M059J (cell line): ENCODE measurements around the gene RIMS3. TPM values are rescaled to one million over a fixed set of nuclear protein-coding genes. Genes with fewer than 3 reads are reported as not detected.
A peak's percentile ranks its signal among the peaks of the same experiment; 100 is the strongest.
"Not testable (repeated sequence)": the region's sequence is repeated elsewhere in the genome, so short reads cannot be mapped to it uniquely, and the experiment has no call there.

Experiments
- DNase-seq: peaks from one replicate; pipeline ENCODE4 v3.0.0-alpha.2; 2012; ENCODE audit warnings: low read depth
- total RNA-seq: library from RNA; depleted of rRNA; stranded (reverse); fragments of >200 nt; shearing (Covaris generic); gene quantifications from 2 replicates; pipeline ENCODE4 v1.2.3, GENCODE V29; 2014

The RIMS3 gene
- total RNA-seq, 1 experiment from 2014 or later: 1.6 TPM

DNA sequence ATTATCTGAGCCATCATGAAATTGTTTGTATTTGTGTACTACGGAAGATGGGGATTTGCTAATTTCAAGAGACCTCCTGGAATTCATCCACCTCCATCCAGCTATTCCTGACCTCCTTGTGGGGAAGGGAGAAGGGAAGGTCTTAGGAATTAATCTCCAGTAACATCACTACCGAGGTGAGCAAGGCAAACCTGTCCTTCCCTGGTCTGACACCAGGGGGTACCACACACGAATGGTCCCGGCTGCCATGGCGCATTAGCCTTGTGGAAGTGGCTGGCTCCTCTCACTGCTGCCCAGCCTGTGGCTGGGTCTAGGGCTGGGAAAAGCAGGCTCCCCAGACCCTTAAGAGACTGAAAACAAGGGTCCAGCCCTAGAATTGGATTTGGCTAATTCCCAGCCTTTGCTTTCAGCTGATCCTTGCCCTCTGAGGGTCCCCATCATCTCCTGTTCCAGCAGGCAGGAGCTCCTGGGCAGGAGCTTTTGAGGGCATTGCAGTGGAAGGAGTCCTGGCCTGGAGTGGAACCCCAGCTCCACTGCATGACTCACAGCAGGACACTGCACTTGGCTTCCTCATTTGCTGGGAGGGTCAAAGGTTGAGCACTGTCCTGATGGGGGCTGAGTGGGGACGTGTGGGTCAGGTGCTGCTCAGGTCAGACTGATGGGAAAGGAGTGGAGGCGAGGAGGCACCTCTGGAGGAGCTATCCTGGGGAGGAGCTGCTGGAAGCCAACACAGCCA is 34.8 kb downstream of the RIMS3 start:
- DNase-seq: no peak

DNA sequence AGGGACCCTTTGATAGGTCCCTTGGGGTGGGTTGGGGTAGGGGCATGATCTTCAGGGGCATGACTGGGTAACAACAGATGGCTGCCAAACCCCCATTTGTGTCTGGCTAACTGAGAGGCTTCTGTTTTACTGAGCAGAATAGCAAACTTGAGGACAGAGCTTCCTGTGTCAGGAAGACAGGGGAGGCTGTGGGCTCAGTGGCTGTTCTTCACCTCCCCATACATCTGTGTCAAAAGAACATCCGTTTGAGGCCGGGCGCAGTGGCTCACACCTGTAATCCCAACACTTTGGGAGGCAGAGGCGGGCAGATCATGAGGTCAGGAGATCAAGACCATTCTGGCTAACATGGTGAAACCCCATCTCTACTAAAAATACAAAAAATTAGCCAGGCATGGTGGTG is 35.9 kb downstream of the RIMS3 start:
- DNase-seq: not testable (repeated sequence)

DNA sequence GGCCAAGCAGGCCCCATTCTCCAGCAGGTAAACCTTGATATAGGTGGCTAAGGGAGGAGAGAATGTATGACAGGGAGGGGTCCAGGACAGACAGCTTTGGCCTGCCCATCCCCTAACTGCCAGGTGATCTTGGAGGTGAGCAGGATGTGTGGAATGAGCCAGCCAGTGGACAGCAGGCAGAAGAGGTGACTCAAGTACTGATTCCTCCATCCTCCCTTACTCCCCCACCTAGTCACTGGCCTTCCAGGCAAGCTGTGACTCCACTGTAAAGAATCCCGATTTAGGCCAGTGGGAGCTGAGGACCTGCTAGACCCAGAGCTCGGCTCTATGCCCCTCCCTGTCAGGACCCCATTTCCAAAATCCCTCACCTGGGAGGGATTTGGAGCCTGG is 36.6 kb downstream of the RIMS3 start:
- DNase-seq: peak; percentile 42

DNA sequence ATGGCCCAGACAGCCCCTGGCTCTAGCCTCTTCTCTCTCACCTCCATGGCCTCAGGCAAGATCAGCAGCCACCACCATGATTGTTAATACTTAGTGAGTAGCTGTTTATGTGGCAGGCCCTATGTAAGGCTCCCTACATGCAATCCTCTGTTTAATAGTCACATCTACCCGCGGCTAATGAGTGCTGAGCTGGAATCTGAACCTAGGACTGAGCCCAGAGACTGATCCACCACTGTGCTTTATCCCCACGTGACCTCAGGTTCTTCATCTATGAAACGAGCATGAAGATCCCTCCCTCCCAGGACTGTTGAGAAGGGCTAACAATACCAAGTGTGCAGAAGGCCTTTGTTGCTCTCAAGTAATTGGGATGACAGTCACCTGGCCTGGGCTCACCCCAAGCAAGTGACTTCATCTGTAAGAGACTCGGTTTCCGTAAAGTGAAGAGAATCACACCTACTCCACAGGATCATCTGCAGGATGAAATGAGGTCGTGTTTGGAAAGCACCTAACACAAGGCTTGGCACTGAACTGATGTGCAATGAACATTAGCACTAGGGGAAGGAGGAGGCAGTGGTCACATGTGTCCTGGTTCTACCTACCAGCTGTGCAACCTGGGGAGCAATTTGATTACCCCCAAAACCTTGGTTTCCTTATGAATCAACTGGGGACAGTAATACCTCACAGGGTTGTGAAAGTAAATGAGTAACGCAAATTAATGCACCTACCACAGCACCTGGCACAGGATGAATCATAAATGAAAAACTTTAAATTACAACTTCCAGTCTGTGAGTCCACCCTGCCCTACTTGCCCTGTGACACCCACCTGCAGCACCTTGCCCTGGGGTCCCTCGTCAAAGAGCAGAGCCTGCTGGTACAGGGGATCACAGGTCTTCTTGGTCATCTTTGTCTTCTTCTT is 37.2 kb downstream of the RIMS3 start:
- no peak for DNase-seq

DNA sequence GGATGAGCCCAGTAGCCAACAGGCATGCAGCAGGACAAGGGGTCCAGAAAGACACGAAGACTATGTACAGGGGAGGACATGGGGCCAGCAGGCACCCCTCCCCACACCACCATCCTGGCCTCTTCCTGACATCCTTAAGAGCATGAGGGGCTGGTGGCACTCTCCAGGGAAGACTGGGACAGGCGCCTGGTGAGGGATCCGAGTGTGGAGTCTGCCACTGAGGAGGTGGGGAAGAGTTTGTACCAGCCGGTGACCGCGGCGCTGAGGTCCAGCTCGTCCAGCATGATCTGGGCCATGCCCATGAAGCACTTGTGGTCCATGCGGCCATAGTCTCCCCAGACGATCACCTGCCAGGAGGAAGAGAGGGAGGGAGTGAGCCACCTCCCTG is 39.1 kb downstream of the RIMS3 start:
- no peak for DNase-seq

DNA sequence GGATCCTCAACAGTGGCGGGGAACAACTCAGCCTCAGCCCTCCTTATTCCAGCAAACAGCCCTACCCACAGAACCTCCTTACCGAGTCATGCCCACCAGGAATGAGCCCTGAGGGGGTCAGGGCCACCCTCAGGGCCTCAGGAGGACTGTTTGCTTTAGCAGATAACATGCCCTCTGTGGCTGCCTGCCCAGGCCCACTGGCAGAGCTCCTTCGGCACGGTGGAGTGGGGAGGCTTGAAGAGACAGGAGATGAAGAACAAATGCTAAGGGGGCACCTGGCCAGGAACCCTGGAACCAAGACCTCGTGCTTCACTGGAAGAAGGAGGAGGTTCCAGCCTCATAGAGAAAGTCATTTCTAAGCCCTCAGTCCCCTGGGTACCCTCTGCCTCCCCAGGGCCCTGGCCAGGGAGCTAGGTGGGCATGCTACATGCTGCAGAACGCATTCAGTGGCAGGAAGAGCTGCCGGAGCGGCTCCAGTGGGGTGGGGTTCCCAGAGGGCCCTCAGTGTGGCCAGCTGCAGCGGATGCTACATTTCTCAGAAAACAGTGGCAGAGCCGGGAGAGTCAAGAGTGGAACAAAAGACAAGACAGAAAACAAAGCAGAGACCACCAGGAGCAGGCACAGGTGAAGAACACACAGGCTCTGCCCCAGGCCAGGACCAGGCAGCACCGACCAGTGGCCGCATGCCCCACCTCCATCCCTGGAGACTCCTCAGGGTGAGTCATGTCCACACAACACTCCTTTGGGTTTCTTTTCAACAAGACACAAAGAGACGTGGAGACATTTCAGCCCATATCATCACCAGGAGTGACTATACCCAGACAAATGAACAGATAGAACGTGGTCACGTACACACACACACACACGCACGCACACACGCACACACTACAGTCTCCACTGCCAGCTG is 39.8 kb downstream of the RIMS3 start:
- DNase-seq: peak; percentile 68

DNA sequence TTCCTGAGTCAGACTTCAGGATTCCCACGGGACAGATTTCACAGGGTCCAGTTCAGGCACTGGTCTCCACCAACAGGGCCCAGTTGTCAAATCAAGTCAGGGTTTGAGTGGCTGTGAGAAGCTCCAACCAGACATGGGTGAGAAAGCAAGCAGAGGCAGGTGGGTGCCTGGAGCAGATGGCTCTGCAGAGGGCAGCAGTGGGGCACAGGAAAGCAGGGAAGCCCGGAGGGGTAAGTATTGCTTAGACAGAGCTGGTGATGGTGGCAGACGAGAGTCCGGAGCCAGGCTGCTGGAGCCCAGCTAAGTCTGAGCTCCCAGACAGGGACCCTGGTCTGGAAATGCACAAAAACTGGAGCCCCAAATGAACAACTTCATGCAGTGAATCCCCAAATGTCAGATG is 40.4 kb downstream of the RIMS3 start:
- peak; percentile 48 for DNase-seq

DNA sequence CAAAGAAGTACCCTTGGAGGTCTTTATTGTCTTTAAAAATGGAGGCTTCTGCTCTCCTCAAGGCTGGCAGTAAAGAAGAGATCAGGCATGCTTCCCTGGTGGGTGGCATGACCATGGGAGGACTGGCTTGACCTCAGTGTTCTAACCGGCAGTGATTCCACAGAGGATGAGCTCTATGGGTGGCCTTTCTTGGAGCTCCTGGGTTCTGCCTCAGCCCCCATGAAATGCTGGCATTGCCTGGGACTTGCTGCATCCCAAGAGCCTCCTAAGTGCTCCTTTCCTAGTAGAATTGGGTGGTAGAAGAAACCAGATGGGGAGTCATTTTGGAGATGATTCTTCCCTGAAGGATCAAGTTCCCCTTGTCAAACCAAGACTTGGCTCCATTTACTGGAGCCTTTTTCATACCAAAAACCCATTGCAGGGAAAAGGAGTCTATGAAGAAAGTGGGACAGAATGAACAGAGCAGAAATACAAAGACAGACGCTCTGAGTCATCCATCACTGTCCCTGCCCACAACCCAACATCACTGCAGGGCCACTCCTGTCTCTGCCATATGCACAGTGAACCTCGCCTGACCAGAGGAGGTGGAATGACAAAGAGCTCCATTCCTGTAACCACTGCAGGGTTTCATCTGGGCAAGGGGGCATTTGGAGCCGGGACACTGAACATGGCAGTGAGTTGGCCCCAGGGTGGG is 42.4 kb downstream of the RIMS3 start:
- DNase-seq: no peak

DNA sequence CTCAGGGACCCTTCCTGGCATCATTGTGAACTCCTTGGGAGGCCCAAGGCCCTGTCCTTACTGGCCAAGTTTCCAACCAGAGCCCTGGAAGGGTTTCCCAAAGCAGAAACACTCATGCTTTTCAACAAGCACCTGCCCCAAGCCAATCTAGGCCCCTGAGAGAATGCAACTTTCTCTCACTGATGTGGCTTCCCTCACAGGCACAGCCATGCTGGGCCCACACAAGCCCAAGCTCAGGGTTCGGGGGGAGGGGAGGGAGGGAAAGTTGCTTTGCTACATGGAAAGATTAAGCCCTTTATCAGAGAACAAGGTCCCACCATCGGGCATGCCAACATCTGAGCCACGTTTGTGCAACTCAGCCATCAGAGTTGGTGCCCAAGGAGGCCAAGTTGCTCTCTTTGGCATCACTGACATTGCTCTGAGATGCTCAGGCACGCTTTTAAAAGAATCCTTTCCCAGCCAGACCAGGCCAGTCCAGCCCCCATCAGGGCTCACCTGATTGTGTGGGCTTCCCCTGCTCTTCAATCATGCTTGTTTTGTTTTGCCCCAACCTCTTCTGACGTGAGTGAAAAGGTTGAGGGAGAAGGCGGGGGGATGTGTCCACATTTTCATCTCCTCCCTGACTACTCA is 43.5 kb downstream of the RIMS3 start:
- no peak for DNase-seq

DNA sequence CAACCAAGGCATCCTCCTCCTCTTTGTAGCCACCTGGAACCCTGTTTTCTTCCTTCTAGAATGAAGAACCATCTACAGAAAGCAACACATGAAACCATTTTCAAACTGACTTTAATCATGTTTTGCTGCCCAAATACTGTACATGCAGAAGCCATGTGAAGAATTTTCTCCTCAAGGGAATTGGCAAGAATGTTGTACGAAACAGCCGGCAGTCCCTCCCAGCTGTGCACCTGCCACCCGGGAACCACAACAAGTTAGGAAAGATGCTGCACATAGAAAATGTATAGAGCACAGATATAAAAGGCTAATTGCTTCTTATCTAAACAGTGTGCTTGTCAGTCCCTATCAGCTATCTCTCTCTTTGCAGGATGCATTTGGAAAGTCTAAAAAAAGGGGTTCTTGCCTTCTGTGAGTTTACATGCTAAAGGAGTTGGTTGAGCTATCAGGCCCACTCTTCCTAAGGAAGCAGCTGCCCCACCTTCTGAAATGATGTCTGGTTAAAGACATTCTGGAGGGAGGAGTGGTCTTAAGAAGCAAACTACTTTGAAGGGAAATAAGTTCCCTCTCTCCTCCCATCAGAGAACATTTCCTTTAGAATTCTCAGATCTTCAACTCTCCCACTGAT is 44.8 kb downstream of the RIMS3 start:
- DNase-seq: no peak

DNA sequence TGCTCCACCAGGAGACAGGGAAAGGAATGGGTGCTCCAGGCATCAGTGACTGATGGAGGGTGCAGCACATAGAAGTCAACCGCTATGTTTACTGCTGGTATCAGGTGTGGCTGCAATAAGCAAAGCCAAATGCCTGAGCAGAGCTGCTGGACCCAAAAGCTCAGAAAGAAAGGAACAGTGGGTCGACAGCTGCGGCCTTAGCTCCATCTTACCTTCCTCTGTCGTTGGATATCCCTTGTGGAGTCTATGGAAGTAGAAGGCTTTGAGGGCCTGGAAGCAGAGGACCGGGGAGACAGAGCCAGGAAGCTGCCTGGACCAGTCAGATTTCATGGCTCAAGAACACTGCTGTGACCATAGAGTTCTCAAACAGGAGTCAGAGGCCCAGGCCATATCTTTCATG is 45.3 kb downstream of the RIMS3 start:
- DNase-seq: no peak

DNA sequence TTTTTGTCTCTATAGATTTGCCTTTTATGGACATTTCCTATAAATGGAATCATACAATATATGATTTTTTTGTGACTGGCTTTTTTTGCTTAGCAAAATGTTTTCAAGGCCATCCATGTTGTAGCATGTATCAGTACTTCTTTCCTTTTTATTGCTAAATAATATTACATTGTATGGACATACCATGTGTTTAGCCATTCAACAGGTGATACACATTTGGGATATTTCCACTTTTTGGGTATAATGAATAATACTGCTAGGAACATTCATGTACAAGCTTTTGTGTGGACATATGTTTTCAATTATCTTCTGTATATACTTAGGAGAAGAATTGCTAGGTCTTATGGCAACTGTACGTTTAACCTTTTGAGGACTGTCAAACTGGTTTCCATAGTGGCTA is 47.4 kb downstream of the RIMS3 start:
- DNase-seq: no peak

DNA sequence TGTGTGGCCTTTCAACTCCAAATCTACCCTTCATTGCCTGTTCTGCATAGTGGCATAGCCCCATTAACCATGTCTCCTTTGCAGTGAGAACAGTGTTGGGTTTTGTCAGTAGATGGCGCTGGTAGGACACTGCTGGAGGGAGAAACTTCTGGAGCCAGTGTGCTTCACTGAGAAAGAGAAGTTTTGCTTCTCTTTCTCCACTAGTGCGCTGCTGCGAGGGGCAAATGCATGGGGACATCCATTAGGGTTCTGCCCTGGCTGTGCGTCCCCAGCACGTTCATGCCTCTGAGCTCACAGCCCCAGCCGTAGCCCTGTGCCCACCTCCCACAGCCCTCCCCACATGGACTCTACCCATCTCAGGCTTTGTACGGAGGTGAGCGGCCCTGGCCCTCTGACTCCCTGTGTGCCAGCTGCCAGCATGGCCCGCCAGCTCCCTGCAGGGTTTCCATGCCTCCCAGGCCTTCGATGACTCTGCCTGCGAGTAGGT is 53.1 kb downstream of the RIMS3 start:
- peak; percentile 70 for DNase-seq

DNA sequence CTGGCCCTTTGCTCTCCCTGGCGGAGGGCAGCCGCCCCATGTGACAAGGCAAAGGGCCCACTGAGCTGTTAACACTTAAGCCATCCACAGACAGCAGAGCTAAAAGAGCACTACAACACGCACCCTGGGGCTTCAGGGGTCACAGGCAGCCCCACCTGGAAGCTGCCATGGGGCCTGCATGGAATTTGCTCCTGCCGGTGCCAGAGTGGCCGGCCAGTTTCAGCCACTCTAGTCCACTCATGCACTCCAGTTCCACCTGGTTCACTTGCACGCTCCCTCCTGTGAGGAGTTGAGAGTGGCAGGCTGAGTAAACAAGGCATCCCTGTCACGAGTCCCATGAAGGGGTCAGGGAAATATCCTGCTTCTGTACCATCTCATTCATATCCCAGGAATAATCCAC is 55.3 kb downstream of the RIMS3 start:
- DNase-seq: no peak

DNA sequence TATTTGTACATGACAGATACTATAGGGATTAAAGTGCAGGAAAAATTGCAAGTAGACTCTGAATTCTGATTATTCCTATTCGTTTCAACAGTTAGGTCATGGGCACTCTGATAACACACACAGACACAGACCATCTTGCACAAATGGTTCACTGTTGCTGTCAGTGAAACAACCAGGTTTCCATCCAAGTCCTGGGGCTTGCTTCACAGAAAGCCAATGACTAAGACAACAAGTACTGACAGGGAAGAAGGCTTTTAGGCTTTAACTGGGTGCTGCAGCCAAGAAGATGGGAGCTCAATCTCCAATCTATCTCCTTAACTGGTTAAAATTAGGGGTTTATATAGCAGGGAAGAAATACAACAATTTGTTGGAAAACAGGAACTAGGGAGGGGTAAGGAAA is 57.6 kb downstream of the RIMS3 start:
- no peak for DNase-seq

DNA sequence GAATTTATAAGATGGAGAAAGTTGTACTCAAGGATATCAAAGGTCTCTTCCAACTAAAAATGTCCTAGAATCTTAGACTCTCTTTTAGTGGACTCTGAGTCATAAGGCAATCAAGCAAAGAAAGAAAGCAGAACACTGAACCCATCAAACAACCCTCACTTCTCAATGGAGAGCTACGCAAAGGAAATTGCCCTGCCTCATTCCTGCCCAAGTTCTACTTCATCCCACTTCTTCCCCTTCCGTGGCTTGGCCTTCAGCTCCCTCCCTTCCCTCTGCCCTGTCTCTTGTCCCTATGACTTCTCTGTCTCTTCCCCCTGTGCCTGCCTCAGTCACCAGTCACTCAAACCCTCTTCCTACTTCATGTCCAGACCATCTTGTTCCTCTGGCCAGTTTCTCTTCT is 58.5 kb downstream of the RIMS3 start:
- no peak for DNase-seq

DNA sequence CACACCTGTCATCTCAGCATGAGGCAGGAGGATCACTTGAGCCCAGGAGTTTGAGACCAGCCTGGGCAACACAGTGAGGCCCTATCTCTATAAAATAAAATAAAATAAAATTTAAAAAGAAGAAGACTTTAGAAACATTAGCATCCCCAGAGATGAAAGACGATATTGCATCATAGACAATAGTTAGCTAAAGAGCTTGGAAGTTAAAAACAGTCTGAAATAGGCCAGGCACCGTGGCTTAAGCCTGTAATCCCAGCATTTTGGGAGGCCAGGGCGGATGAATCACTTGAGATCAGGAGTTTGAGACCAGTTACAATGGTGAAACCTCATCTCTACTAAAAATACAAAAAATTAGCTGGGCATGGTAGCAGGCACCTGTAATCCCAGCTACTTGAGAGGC is 59.3 kb downstream of the RIMS3 start:
- no peak for DNase-seq

DNA sequence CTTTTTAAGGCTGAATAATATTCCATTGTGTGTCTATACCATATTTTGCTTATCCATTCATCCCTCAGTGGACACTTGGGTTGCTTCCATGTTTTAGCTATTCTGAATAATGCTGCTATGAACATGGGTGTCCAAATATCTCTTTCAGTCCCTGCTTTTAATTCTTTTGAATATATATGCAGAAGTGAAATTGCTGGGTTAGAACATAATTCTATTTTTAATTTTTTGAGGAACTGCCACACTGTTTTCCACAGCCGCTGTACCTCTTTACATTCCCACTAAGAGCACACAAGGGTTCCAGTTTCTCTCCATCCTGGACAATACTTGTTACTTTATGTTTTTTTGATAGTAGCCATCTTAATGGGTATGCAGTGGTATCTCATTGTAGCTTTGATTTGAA is 65.6 kb downstream of the RIMS3 start:
- DNase-seq: no peak

DNA sequence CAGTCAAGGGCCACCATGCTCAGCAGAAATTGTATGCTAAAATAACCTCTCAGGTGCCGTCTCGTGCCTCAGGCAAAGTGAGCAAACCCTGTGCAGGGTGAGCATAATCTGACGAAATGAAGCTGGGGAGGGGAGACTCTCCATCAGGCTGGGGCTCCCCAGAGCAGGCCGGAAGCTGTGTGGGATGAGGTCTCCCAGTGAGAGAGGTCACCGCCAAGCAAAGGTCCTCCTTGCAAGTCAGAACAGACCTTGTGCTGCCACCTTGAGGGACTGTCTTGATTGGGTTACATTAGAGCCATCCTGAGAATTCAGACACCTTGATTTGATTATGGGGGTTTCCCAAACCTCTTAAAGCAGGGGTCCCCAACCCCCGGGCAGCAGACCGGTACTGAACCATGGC is 69.9 kb downstream of the RIMS3 start:
- no peak for DNase-seq

DNA sequence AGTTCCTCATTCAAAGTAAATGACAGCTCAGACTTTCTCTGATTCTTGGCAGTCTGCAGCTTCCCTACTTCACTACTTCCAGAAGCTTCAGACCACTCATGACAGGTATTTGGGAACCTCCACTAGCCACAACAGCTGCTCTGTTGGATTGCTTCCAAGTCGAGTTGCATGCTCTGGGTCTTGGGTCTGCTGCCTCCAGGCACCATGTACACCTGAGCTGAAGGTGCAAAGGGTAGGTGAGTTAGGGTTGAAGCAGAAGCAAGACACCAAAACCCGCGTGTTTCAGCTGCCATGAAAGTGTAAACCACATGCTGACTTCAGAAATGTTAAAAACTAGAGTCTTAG is 71.3 kb downstream of the RIMS3 start:
- no peak for DNase-seq
